Activated CD4-positive, alpha-beta T cell treated with anti-CD3 and anti-CD28 coated beads, Interleukin-2, amount 10 ng/mL, durations not matched to agents 24 days and 14 days (primary cell): ENCODE data around the gene MAN2B2. TPM values are rescaled to one million over a fixed set of nuclear protein-coding genes. Genes with fewer than 3 reads are reported as not detected.

ENCODE experiments used
- DNase-seq: peaks from one replicate; pipeline ENCODE4 v3.0.0; 2022
- H3K27ac Mint-ChIP-seq: one replicate; pipeline ENCODE4 v1.8.0; 2022; ENCODE audit warnings: mild to moderate bottlenecking, mixed read lengths
- H3K27me3 Mint-ChIP-seq: one replicate; pipeline ENCODE4 v1.8.0; 2022; ENCODE audit warnings: mixed read lengths
- H3K36me3 Mint-ChIP-seq: one replicate; pipeline ENCODE4 v1.8.0; 2022; ENCODE audit warnings: low read depth, mild to moderate bottlenecking, mixed read lengths
- H3K4me1 Mint-ChIP-seq: one replicate; pipeline ENCODE4 v1.8.0; 2021; ENCODE audit warnings: mixed read lengths
- H3K4me3 Mint-ChIP-seq: one replicate; pipeline ENCODE4 v1.8.0; 2022; ENCODE audit warnings: mild to moderate bottlenecking, moderate library complexity, mixed read lengths
- H3K9me3 Mint-ChIP-seq: one replicate; pipeline ENCODE4 v1.8.0; 2021; ENCODE audit warnings: mixed read lengths
- intact Hi-C: fragments of 100-400 bp; cut with micrococcal nuclease; formaldehyde crosslinking; loops from one replicate; pipeline ENCODE4 v1.15.1; 2023
- total RNA-seq: library from RNA; stranded (reverse); gene quantifications from 2 replicates; pipeline ENCODE4 v1.2.3, GENCODE V29; 2022

Gene MAN2B2
- 12.7 and 14.9 TPM in 2 replicates for total RNA-seq

GRCh38 chr4:6574747-6575502, at the start of gene MAN2B2:
Gene MAN2B2, plus strand, starts transcription at chr4:6575189. Its CDS starts 22 bp downstream, at chr4:6575211.
- Mint-ChIP-seq H3K4me1 (peaks cover 9% of the 10 kb centered on the region), H3K4me3 (peak within 1 kb of the TSS; percentile 89), H3K9me3 (peaks cover 6% of the 10 kb centered on the region), H3K27ac (peak within 1 kb of the TSS; percentile 83), H3K36me3 (peaks cover 15% of the 10 kb centered on the region), H3K27me3 (peaks cover 8% of the 10 kb centered on the region)
- intact Hi-C loops: loop anchor here (1.0 to 2.0 kb wide), 3 partner anchors 66 to 528 kb away; partner anchors contain the start of genes MRFAP1 and MRFAP1L1
- peak; percentile 96 for DNase-seq

GRCh38 chr4:6525474-6525873, 49.5 kb upstream of the MAN2B2 start:
- no peaks in the 10 kb centered on the region for H3K9me3 Mint-ChIP-seq
- H3K36me3 Mint-ChIP-seq: no peaks in the 10 kb centered on the region
- no peak overlapping the region for H3K27ac Mint-ChIP-seq
- no peaks in the 10 kb centered on the region for H3K27me3 Mint-ChIP-seq
- H3K4me3 Mint-ChIP-seq: no peak overlapping the region
- no peak for DNase-seq
- no peaks in the 10 kb centered on the region for H3K4me1 Mint-ChIP-seq
- intact Hi-C loops: no loop called here

- Mint-ChIP-seq H3K27ac (no peak overlapping the region), H3K27me3 (no peaks in the 10 kb centered on the region), H3K36me3 (no peaks in the 10 kb centered on the region), H3K4me3 (no peak overlapping the region), H3K9me3 (no peaks in the 10 kb centered on the region), H3K4me1 (no peaks in the 10 kb centered on the region)
- intact Hi-C loops: no loop called here
- DNase-seq: no peak
These were observed 48.8 kb upstream of the MAN2B2 start for GRCh38 chr4:6526156-6526555.

GRCh38 chr4:6526671-6527091, 48.3 kb upstream of the MAN2B2 start:
- H3K27ac Mint-ChIP-seq: no peak overlapping the region
- no peaks in the 10 kb centered on the region for H3K4me1 Mint-ChIP-seq
- H3K36me3 Mint-ChIP-seq: no peaks in the 10 kb centered on the region
- intact Hi-C loops: no loop called here
- no peaks in the 10 kb centered on the region for H3K9me3 Mint-ChIP-seq
- DNase-seq: no peak
- H3K27me3 Mint-ChIP-seq: no peaks in the 10 kb centered on the region
- H3K4me3 Mint-ChIP-seq: no peak overlapping the region

GRCh38 chr4:6527259-6527658, 47.7 kb upstream of the MAN2B2 start:
- H3K27me3 Mint-ChIP-seq: no peaks in the 10 kb centered on the region
- no peak for DNase-seq
- no peaks in the 10 kb centered on the region for H3K36me3 Mint-ChIP-seq
- H3K4me3 Mint-ChIP-seq: no peak overlapping the region
- H3K27ac Mint-ChIP-seq: no peak overlapping the region
- no peaks in the 10 kb centered on the region for H3K4me1 Mint-ChIP-seq
- no peaks in the 10 kb centered on the region for H3K9me3 Mint-ChIP-seq
- intact Hi-C loops: no loop called here

GRCh38 chr4:6527683-6528595, 47.0 kb upstream of the MAN2B2 start:
- H3K4me1 Mint-ChIP-seq: no peaks in the 10 kb centered on the region
- H3K4me3 Mint-ChIP-seq: no peak overlapping the region
- intact Hi-C loops: no loop called here
- no peaks in the 10 kb centered on the region for H3K9me3 Mint-ChIP-seq
- no peaks in the 10 kb centered on the region for H3K27me3 Mint-ChIP-seq
- no peaks in the 10 kb centered on the region for H3K36me3 Mint-ChIP-seq
- H3K27ac Mint-ChIP-seq: no peak overlapping the region
- DNase-seq: no peak

- no peak for DNase-seq
- no peaks in the 10 kb centered on the region for H3K4me1 Mint-ChIP-seq
- intact Hi-C loops: no loop called here
- H3K4me3 Mint-ChIP-seq: no peak overlapping the region
- H3K9me3 Mint-ChIP-seq: no peaks in the 10 kb centered on the region
- H3K27ac Mint-ChIP-seq: no peak overlapping the region
- H3K36me3 Mint-ChIP-seq: no peaks in the 10 kb centered on the region
- no peaks in the 10 kb centered on the region for H3K27me3 Mint-ChIP-seq
These were observed 46.0 kb upstream of the MAN2B2 start for GRCh38 chr4:6529021-6529420.

GRCh38 chr4:6530301-6530700, 44.7 kb upstream of the MAN2B2 start:
- Mint-ChIP-seq H3K27me3 (no peaks in the 10 kb centered on the region), H3K9me3 (no peaks in the 10 kb centered on the region), H3K4me3 (no peak overlapping the region), H3K27ac (no peak overlapping the region), H3K4me1 (no peaks in the 10 kb centered on the region), H3K36me3 (no peaks in the 10 kb centered on the region)
- intact Hi-C loops: no loop called here
- no peak for DNase-seq

- intact Hi-C loops: no loop called here
- Mint-ChIP-seq H3K27ac (no peak overlapping the region), H3K4me3 (no peak overlapping the region), H3K36me3 (no peaks in the 10 kb centered on the region), H3K9me3 (no peaks in the 10 kb centered on the region), H3K27me3 (no peaks in the 10 kb centered on the region), H3K4me1 (no peaks in the 10 kb centered on the region)
- DNase-seq: no peak
These were observed 44.0 kb upstream of the MAN2B2 start for GRCh38 chr4:6530964-6531363.

GRCh38 chr4:6532102-6532501, 42.9 kb upstream of the MAN2B2 start:
- H3K4me3 Mint-ChIP-seq: no peak overlapping the region
- intact Hi-C loops: no loop called here
- H3K27ac Mint-ChIP-seq: no peak overlapping the region
- H3K27me3 Mint-ChIP-seq: no peaks in the 10 kb centered on the region
- no peak for DNase-seq
- no peaks in the 10 kb centered on the region for H3K4me1 Mint-ChIP-seq
- H3K36me3 Mint-ChIP-seq: no peaks in the 10 kb centered on the region
- no peaks in the 10 kb centered on the region for H3K9me3 Mint-ChIP-seq

GRCh38 chr4:6532658-6533057, 42.3 kb upstream of the MAN2B2 start:
- Mint-ChIP-seq H3K27me3 (no peaks in the 10 kb centered on the region), H3K27ac (no peak overlapping the region), H3K9me3 (no peaks in the 10 kb centered on the region), H3K4me3 (no peak overlapping the region), H3K4me1 (no peaks in the 10 kb centered on the region), H3K36me3 (no peaks in the 10 kb centered on the region)
- intact Hi-C loops: no loop called here
- no peak for DNase-seq

- no peaks in the 10 kb centered on the region for H3K36me3 Mint-ChIP-seq
- no peaks in the 10 kb centered on the region for H3K4me1 Mint-ChIP-seq
- intact Hi-C loops: no loop called here
- no peaks in the 10 kb centered on the region for H3K27me3 Mint-ChIP-seq
- DNase-seq: no peak
- no peaks in the 10 kb centered on the region for H3K9me3 Mint-ChIP-seq
- H3K4me3 Mint-ChIP-seq: no peak overlapping the region
- H3K27ac Mint-ChIP-seq: no peak overlapping the region
These were observed 40.9 kb upstream of the MAN2B2 start for GRCh38 chr4:6534050-6534449.

- Mint-ChIP-seq H3K27me3 (no peaks in the 10 kb centered on the region), H3K9me3 (no peaks in the 10 kb centered on the region), H3K36me3 (no peaks in the 10 kb centered on the region), H3K4me3 (no peak overlapping the region), H3K4me1 (no peaks in the 10 kb centered on the region), H3K27ac (no peak overlapping the region)
- intact Hi-C loops: no loop called here
- no peak for DNase-seq
These were observed 40.2 kb upstream of the MAN2B2 start for GRCh38 chr4:6534618-6535328.

GRCh38 chr4:6535329-6535692, 39.7 kb upstream of the MAN2B2 start:
- no peaks in the 10 kb centered on the region for H3K4me1 Mint-ChIP-seq
- no peaks in the 10 kb centered on the region for H3K9me3 Mint-ChIP-seq
- H3K27me3 Mint-ChIP-seq: no peaks in the 10 kb centered on the region
- H3K36me3 Mint-ChIP-seq: no peaks in the 10 kb centered on the region
- no peak overlapping the region for H3K27ac Mint-ChIP-seq
- intact Hi-C loops: no loop called here
- no peak overlapping the region for H3K4me3 Mint-ChIP-seq
- DNase-seq: no peak
